ENCODE measurements around the gene RABGAP1L.

DNA sequence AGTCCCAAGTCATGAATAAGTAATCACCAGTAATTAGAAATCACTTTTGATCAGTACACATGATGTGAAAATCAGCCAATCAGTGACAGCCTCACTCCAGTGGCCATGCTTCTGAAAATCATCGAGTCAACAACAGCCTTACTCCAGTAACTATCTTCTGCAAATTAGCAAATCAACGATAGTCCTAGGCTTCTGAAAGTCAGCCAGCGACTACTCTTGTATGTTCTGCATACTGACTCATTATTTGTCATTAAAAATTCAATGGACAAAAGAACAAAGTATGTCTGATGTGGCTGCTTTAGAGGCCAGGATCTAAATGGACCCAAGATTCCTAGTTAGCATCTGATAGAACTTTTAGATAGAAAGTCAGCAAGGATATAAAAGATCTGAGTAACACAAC, 391.0 kb downstream of the RABGAP1L start:
- TF ChIP-seq YY1 (IDR thresholded peaks at IDR 0.05; ENCODE audit: insufficient read depth, insufficient read length): no peak
- no peak for TF ChIP-seq ZNF274 (IDR thresholded peaks at IDR 0.05; ENCODE audit: low read depth, low read length)

Data from NT2/D1 (cell line).